Keratinocyte (primary cell): Measurements from ENCODE around the gene AGAP1.

ENCODE experiments used
- CTCF ChIP-seq, 3 experiments: IDR thresholded peaks in 1 of 3; conservative IDR thresholded peaks in 1 of 3; optimal IDR thresholded peaks in 1 of 3; 2 replicates in 2 of 3; 3 replicates in 1 of 3; pipeline versions ENCODE3 to v1.5.1; 2011; ENCODE audit warnings: low read length in 3 of 3, mild to moderate bottlenecking in 3 of 3, moderate library complexity in 2 of 3, control low read depth in 1 of 3, inconsistent platforms in 1 of 3; ENCODE audit not compliant: insufficient read depth in 2 of 3; ENCODE audit errors: extremely low read depth in 1 of 3
- EZH2 ChIP-seq: IDR thresholded peaks from one replicate; pipeline ENCODE4 v1.6.1; 2012; ENCODE audit warnings: inconsistent platforms, mild to moderate bottlenecking, low read length, moderate library complexity

GRCh38 chr2:235605312-235606003 is 111.6 kb downstream of the AGAP1 start:
- TF ChIP-seq EZH2 (no peak), CTCF (optimal IDR thresholded peaks at IDR 0.05 in 1 of 3, IDR thresholded peaks at IDR 0.05 in 1 of 3, conservative IDR thresholded peaks at IDR 0.05 in 1 of 3; ENCODE audit: extremely low read depth in 1 of 3, insufficient read depth in 2 of 3, low read length in 3 of 3) (no peak)
